Stimulated activated CD4-positive, alpha-beta T cell treated with anti-CD3 and anti-CD28 coated beads, Interleukin-2, amount 100 ng/mL, for 24 hours (primary cell): ENCODE measurements around the gene VAV1.

ENCODE experiments used
- DNase-seq, 2 donors: peaks; one replicate each; pipeline ENCODE4 v3.0.0-alpha.2; 2020

VAV1 gene, protein sequence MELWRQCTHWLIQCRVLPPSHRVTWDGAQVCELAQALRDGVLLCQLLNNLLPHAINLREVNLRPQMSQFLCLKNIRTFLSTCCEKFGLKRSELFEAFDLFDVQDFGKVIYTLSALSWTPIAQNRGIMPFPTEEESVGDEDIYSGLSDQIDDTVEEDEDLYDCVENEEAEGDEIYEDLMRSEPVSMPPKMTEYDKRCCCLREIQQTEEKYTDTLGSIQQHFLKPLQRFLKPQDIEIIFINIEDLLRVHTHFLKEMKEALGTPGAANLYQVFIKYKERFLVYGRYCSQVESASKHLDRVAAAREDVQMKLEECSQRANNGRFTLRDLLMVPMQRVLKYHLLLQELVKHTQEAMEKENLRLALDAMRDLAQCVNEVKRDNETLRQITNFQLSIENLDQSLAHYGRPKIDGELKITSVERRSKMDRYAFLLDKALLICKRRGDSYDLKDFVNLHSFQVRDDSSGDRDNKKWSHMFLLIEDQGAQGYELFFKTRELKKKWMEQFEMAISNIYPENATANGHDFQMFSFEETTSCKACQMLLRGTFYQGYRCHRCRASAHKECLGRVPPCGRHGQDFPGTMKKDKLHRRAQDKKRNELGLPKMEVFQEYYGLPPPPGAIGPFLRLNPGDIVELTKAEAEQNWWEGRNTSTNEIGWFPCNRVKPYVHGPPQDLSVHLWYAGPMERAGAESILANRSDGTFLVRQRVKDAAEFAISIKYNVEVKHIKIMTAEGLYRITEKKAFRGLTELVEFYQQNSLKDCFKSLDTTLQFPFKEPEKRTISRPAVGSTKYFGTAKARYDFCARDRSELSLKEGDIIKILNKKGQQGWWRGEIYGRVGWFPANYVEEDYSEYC

DNA sequence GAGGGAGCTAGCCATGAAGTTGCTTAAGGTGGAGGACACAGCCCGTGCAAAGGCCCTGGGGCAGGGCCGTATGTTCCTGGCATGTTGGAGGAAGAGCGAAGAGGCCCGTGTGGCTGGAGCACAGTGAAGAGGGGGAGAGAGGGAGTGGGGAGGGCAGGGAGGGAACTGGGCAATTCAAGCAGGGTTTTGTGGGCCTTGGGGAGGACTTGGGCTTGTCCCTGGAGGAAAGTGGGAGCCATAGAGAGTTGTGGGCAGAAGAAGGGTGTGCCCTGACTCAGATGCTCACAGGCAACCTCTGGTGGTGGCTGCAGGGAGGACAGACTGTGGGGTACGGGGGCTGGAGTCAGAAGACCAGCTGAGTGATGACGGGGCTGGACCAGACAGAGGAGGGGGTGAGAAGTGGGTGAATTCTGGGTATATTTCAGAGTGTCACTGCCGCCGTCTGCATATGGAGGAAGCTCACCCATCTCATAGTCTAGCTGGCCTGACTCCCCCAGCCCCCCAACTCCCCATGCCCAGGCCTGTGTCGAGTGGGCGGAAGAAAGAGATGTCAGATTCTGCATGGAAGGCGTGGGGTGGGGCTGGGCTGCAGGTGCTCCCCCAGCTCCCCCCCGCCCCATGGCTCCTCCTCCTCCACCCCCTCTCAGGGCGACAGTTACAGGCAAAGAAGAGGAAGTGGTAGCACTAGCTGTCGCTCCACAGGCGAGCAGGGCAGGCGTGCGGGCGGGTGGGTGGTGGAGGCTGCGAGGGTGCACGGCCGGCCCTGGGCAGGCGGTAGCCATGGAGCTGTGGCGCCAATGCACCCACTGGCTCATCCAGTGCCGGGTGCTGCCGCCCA is at the start of gene VAV1:
Gene VAV1, plus strand, starts transcription at position 681 of the 838 bp plus-strand sequence. Its CDS starts 100 bp downstream, at position 781.
- peak; percentile 73 to 82 for DNase-seq

DNA sequence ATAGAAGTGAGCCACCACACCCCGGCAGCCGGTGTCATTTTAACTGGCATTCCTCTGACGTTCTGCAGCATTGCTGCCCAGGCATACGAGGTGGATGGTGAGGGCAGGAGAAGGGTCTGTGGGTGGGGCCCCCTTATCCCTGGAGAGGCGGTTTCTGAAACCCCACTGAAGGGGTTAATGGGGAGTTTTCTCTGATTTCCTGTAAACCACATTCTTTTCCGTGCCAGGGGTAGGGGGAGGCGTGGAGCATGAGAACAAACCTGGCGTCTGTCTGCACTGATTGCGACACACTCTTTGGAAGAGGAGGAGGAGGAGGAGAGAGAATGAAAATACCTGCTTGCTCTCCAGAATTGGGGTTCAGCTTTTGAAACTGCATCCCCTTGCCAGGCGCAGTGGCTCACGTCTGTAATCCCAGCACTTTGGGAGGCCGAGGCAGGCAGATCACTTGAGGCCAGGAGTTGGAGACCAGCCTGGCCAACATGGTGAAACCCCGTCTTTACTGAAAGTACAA is 49.3 kb upstream of the VAV1 start:
- DNase-seq, result no peak

DNA sequence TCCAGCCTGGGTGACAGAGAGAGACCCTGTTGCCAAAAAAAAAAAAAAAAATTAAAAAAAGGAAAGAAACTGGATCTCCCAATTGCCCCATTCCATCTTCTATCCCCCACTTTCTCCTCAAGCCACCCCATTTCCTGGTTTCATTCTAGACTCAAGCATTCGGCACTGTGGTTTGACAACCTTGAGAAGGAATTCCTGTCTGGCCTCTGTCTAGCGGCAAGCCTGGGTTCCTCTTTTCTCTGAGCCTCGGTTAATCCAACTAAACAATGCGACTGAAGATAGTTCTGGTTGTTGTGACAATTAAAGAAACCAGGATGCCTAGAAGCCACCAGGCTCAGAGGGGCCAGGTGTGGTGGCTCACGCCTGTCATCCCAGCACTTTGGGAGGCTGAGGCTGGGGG is 48.8 kb upstream of the VAV1 start:
- no peak for DNase-seq

DNA sequence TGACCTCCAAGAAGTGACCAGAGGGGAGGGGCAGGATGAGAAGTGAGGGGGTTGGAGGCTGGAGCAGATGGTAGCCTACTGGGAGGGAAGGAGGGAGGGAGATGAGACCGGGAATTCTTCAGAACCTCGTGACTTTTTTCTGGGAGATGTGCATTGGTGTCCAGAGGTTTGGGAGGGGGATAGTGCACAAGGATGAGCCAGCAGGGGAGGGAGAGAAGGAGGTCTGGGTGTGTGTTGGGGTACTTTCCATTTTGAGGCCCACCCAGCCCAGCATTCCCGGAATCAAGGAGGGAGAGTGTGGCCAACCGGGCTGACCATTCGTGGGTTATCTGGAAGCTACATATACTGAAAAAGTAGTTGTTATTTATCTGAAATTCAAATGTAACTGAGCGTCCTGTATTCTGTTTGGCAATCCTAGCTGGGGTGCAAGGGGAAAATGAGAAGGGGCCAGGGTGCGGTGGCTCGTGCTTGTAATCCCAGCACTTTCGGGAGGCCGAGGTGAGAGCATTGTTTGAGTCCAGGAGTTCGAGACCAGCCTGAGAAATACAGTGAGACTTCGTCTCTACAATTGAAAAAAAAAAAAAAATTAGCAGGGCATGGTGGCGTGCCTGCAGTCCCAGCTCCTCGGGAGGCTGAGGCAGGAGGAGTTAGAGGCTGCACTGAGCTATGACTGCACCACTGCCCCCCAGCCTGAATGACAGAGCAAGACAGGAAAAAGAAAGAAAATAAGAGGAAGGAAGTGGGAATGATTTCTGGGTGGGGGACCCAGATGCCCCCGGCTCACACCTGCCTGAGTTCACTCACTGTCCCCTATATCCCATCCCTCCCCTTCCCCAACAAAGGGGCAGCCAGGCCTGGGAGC is 47.6 kb upstream of the VAV1 start:
- no peak for DNase-seq

DNA sequence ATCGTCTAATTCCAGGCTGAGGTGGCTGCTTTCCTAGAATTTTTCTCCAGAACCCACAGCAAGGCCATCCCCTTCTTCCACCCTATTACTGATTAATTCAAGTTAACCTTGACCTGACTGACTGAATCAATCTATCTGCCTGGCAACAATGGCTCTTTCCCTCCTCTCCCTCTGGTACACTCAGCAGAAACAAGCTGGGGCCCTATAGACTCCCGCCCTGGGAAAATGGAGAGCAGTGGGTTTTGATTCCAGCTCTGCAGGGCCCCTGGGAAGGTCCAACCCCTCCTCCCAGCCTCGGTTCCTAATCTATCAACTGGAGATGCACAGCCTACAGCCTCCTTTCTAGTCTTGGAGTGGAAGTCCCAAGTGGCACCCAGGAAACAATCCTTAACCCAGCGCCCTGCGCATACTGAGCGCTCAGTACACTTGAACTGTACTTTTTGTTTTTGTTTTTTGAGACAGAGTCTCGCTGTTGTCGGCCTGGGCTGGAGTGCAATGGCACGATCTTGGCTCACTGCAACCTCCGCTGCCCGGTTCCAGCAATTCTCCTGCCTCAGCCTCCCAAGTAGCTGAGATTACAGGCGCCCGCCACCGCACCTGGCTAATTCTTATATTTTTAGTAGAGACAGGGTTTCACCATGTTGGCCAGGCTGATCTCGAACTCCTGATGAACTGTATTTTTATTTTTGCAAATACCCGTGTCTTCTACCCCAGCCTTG is 46.8 kb upstream of the VAV1 start:
- no peak for DNase-seq

DNA sequence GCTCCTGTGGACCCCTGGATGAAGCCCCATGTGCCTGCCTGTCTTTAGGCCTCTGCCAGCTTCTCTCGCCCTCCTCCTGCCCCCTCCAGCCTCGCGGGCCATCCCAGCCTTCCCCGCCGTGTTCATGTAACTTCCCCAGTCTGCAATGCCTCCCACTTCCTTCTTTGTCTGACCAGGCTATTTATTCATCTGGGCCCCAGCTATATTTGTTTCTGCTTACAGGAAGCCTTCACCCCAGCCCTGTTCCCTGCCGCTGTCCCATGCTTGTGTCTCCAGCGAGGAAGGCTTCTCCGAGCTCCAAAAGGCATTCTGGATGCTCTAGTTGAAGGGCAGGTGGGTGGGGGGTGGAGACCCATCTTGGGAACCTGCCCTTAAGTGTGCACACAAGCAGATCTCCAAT is 44.2 kb upstream of the VAV1 start:
- DNase-seq, result no peak

DNA sequence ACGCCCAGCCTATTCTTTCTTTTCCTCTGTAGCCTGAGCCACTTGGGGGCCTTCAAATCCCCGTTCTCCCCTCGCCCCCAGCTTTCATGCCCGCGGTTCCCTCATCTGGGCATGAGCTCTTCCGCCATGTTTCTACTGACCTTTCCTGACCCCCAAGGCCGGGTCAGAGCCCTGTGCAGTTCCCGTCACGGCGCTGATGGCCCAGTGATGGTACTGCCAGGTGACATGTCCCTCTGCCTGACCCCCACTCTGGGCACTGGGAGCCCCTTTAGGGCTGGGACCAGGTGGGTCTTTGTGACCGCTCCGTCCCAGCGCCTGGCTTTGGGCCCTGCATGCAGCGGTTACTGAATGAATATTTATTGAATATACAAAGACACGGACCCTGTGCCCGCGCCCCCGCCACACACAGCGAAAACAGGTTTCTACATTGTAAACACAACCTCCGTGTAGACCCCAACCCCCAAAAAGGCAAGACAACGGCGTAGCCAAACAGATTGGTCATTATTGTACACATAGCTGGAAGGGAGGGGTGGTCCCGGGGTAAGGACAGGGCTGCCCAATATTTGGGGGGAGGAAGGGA is 42.8 kb upstream of the VAV1 start:
- DNase-seq, result no peak

DNA sequence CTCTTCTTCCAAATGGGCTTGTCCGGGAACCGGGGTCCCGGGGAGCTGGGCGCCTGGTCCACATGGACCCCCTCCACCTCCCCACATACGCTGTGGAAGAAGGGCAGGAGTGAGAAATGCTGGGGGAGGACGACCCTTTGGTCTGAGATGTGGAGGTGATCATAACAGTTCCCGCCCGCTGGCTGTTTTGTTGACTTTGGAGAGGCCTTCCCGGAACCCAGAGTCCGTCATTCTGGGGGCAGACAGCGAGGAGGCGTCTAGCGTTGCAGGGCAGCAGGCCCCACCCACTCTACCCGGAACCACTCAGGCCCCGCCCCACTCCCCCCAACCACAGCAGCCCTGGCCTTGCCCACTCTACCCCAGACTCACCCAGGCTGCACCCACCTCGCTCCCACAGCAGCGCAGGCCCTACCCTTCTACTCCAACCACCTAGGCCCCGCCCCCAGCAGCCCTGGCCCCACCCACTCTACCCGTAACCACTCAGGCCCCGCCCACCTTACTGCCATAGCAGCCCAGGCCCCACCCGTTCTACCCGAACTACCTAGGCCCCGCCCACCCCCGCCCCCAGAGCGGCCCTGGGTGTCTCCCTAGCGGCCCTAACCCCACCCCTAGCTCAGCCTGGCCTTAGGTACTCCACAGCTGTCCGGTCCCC is 42.2 kb upstream of the VAV1 start:
- DNase-seq, result peak; percentile 57 to 66

DNA sequence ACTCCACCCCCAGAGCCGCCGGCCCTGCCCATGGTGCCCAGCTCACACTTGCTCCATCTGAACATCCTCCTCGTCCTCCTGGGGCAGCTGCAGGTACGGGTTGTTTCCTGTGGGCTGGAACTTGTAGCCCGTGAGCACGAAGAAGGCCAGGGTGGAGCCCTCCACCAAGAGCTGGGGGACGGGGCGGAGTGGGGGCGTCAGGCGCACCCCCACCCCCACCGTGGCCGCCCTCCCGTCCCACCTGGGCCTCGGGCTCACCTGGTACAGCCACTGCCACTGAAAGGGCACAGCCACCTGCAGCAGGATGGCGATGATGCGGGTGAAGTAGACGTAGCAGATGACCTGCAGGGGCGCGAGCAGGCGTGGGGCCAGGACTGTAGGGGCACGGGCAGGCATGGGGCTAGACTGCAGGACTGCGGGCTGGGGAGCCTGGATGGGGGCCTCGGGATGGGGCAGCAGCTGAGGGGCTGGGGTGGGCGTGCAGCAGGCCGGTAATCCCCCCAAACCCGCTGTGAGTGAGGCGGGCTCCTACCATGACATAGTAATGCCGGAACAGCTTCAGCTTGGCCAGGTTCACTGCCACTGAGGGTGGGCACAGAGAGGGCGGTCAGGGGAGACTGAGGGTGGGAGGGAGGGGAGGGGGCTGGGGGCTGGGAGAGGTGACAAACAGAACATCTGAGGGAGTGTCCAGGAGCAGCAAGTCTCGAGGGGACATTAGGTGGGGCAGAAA is 41.4 kb upstream of the VAV1 start:
- DNase-seq, result no peak

DNA sequence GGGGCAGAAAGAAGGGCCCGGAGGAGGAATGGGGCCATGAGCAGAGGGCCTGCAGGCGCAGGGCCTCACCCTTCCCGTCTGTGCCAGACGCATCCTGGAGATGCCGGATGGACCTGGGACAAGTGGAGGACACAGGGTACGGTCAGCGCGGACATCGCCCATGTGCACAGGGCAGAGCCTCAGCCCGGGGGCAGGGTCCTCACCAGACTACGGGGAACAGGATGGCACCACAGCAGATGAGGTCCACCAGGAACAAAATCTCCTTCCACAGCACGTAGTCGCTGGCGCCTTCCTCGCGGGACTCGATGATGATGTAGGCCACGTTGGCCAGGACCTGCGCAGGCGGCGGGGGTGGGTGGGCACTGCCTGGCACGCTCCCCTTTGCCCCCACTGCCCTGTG is 40.7 kb upstream of the VAV1 start:
- DNase-seq, result no peak

DNA sequence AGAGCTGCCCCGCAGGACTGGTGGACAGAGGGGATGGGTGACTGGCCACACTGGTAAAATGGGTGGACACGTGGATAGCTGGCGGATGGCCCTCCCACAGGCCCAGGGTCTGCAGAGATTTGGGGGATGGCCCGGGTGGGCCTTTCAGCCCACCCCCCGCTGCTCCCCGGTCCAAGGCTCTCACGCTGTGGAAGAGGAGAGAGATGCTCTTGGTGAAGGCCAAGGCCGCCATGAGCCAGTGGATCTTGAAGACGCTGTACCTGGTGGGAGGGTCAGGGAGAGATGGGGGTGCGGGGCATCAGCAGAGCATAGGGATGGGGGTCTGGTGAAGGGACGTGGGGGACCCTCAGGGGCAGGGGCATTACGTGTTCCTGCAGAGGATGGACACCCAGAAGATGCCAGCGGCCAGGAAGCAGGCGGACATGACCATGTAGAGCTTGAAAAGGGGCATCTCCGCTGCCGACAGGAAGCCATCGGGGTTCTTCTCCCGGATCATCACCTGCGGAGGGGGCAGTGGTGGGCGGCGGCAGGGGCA is 39.6 kb upstream of the VAV1 start:
- DNase-seq, result no peak

DNA sequence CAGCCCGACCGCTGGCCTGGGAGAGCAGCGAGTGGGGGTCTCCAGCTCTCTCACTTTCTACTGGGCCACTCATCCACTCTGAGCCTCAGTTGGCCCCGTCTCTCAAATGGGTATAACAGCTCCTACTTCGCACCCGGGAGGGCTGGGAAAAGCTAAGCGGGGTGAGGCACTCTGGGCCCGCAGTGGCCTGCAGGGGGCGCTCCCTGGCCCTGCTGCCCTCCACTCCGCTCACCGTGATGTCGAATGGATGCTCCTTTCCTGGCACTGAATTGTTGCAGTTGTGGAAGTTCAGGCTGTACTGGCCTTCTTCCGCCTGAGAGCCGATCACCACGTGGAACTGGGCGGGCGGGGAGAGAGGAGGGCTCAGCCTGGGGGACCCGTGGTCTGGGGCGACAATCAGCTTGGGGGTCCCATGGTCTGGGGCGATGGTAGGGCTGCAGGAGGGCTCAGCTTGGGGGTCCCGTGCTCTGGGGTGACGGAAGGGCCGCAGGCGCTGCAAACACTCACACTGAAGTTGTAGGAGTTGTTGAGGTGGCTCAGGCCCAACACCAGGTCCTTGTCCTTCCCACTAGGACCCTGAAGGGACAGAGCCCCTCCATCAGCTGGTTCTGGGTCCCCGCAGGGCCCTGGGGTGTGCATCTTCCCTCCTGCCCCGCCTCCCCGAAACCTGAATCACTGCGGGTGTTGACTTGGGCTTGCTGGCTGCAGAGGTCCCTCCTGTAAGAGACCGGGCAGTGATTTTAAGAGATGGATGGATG is 39.0 kb upstream of the VAV1 start:
- DNase-seq, result peak in 1 of 2 donors; percentile 38

DNA sequence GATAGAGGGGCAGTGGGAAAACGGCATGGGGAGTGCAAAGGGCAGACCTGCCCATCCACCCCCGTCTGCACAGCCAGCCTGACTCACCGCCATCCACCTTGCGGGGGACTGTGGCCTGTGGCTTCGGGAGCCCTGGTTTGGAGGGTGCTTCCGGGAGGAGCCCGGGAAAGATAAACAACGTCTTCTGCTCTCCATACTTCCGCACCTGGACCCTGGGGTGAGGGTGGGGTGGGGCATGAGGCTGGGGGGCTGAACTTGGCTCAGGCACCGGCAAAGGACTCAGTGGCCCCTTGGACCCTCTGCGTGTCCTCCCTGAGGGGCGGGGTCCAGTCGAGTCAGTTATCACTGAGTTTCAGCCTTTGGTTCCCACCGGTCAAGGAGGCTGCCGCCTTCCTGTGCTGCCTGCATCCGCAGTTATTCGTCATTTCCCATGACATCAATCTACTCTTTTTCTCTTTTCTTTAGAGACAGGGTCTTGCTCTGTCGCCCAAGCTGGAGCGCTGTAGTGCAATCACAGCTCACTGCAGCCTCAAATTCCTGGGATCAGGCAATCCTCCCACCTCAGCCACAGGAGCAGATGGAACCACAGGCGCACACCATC is 38.3 kb upstream of the VAV1 start:
- DNase-seq, result no peak

DNA sequence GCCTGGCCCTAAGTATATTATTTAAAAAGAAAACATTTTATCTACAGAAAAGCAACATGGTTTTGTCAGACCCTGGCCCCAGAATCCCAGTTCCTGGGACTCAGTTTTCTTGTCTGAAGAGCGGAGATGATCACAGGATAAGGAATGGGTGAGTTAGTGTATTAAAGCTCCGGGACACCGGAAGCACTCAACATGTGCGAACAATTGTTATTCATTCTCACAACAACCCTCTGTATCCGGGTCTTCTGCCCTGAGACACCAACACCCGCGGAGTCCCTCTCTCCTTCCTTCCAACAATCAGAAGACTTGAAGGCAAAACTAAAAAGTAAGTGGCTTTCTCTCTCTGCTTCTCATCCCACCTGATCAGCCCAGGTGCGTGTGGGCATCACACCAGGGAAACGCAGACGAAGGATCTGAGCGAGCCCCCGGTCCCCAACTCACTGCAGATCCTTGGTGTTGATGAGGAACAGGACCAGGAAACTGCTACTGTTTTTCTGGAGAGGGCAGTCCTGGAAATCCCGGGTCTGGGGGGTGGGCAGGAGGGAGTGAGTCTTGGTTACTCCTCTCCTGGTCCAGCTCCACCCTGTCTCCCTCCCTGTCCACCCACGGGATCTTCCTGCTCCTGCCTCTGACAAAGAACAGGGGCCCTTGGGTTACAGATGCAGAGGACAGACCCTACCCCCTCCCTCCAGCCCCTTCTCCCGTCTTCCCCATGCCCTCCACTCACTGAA is 37.2 kb upstream of the VAV1 start:
- DNase-seq, result no peak

DNA sequence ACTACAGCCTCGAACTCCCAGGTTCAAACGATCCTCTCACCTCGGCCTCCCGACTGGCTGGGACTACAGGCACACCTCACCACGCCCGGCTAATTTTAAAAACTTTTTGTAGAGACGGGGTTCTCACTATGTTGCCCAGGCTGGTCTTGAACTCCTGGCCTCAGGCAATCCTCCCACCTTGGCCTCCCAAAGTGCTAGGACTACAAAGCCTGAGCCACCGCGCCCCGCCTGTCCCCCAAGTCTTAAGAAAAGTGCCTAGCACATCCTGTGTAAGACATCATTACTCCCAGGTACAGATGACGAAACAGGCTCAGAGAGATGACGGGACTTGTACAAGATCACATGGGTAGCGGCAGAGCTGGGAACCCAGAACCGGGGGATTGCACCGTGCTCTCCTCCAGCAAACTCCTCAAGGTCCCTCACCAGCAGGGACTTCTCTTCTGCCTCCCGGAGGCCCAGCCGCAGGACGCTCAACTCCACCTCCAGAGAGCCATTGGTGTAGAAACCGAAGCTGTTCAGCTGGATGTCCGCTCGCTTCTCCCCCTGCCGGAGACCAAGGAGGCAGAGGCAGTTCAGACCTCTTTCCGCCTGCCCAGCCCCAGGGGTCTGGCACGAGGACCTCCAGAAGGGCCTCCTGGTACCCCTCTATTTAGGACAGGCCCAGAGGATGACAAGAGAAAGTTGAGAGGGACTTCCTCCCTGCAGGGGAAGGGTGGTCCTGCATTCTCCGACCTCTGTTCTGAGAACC is 36.2 kb upstream of the VAV1 start:
- peak; percentile 70 to 74 for DNase-seq

DNA sequence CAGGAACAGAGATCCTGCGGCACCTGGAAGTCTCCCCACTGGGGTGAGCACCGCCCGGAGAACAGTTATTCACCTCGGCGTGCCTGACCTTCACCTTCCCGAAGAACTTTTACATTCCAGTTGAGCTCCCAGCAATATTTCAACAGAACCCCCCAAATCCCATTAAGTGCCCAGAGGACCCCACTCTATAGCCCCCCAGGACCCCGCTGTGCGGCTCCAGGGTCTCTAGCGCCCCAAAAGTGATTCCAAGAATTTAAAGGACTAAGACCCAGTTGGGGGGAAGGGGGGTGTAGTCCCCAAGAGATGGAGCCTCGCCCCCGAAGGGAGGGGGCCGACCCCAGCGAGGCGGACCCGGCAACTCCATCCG is 35.6 kb upstream of the VAV1 start:
- no peak for DNase-seq
